Thymus (tissue), 11 donors: ENCODE results near the gene EMD. TPM values are rescaled to one million over a fixed set of nuclear protein-coding genes. Genes with fewer than 3 reads are reported as not detected.
A peak's percentile ranks its signal among the peaks of the same experiment; 100 is the strongest.
"Not testable (repeated sequence)": the region's sequence is repeated elsewhere in the genome, so short reads cannot be mapped to it uniquely, and the experiment has no call there.

Experiments used
- DNase-seq, 9 donors: peaks; one replicate each; pipeline ENCODE4 v3.0.0-alpha.2; 2013; ENCODE audit warnings: low spot score in 9 of 9, low read depth in 6 of 9, missing footprints in 1 of 9
- H3K27ac ChIP-seq, 2 donors: one replicate each; pipeline ENCODE4 v1.5.1; 2013; ENCODE audit warnings: control low read depth in 1 of 2, low read depth in 1 of 2, low read length in 1 of 2, mild to moderate bottlenecking in 1 of 2, moderate library complexity in 1 of 2
- H3K27me3 ChIP-seq, 2 donors: one replicate each; pipeline ENCODE4 v1.5.1; 2013; ENCODE audit warnings: low read length in 1 of 2; ENCODE audit not compliant: control insufficient read depth in 2 of 2, insufficient read depth in 1 of 2
- H3K36me3 ChIP-seq, 2 donors: one replicate each; pipeline ENCODE4 v1.5.1; 2013; ENCODE audit warnings: low read length in 1 of 2, mild to moderate bottlenecking in 1 of 2, moderate library complexity in 1 of 2; ENCODE audit not compliant: control insufficient read depth in 2 of 2, insufficient read depth in 2 of 2
- H3K4me1 ChIP-seq, 2 donors: one replicate each; pipeline ENCODE4 v1.5.1; 2013; ENCODE audit warnings: low read length in 2 of 2; ENCODE audit not compliant: control insufficient read depth in 2 of 2, insufficient read depth in 2 of 2
- H3K4me3 ChIP-seq, 2 donors: one replicate each; pipeline ENCODE4 v1.5.1; 2013; ENCODE audit warnings: low read length in 2 of 2, control low read depth in 1 of 2, mild to moderate bottlenecking in 1 of 2
- H3K9me3 ChIP-seq, 2 donors: one replicate each; pipeline ENCODE4 v1.5.1; 2013; ENCODE audit warnings: low read length in 1 of 2, mild to moderate bottlenecking in 1 of 2; ENCODE audit not compliant: control insufficient read depth in 2 of 2, insufficient read depth in 1 of 2
- WGBS: extraction: QIAGEN DNeasy Blood & Tissue Kit; methylation state at CpG from one replicate; pipeline ENCODE4 v1.1.7; 2013; 5-methylcytosine and 5-hydroxymethylcytosine counted together
- polyA plus RNA-seq: library from polyadenylated mRNA; stranded (reverse); fragments of 200-250 nt; gene quantifications from one replicate; pipeline ENCODE4 v1.2.3, GENCODE V29; 2013
- total RNA-seq: library from RNA; stranded (reverse); fragments of 120-200 nt; gene quantifications from one replicate; pipeline ENCODE4 v1.2.4, GENCODE V29; 2013
- donor health status: healthy.

EMD gene
- total and polyA plus RNA-seq, 2 donors, result 8.2 to 110 TPM

GRCh38 chrX:154396973-154397887, 18.1 kb downstream of the EMD start:
- Histone ChIP-seq H3K9me3 (no peaks in the 10 kb centered on the region), H3K27me3 (no peaks in the 10 kb centered on the region), H3K27ac (peak overlapping the region; percentile 91 to 96), H3K4me1 (peaks cover 0 to 15% of the 10 kb centered on the region in 2 donors), H3K36me3 (peaks cover 21 to 26% of the 10 kb centered on the region in 2 donors), H3K4me3 (peak overlapping the region; percentile 54 to 74)
- DNase-seq, result peak in 2 of 9 donors; percentile 19 to 55
- 6% methylated on average over 53 of the region's 53 CpGs for WGBS

GRCh38 chrX:154397888-154398667, 19.0 kb downstream of the EMD start, which contains the start of gene RPL10:
Gene RPL10, plus strand, starts transcription at chrX:154398377. Its CDS starts 143 bp downstream, at chrX:154398520.
- Histone ChIP-seq H3K4me1 (peaks cover 0 to 15% of the 10 kb centered on the region in 2 donors), H3K27ac (peak within 1 kb of the TSS; percentile 91 to 96), H3K4me3 (peak within 1 kb of the TSS; percentile 54 to 74), H3K9me3 (no peaks in the 10 kb centered on the region), H3K36me3 (peaks cover 23 to 26% of the 10 kb centered on the region in 2 donors), H3K27me3 (no peaks in the 10 kb centered on the region)
- peak in 8 of 9 donors; percentile 75 to 93 (median 81) for DNase-seq
- WGBS, result under 1% methylated on average over 69 of the region's 69 CpGs

GRCh38 chrX:154398668-154399526, 19.8 kb downstream of the EMD start:
- Histone ChIP-seq H3K36me3 (peaks cover 23 to 26% of the 10 kb centered on the region in 2 donors), H3K9me3 (no peaks in the 10 kb centered on the region), H3K4me3 (peak overlapping the region; percentile 54 to 74), H3K4me1 (peaks cover 0 to 15% of the 10 kb centered on the region in 2 donors), H3K27me3 (no peaks in the 10 kb centered on the region), H3K27ac (peak overlapping the region; percentile 91 to 96)
- DNase-seq, result peak; percentile 48 to 92 (median 78)
- WGBS, result 3% methylated on average over 49 of the region's 49 CpGs

DNA sequence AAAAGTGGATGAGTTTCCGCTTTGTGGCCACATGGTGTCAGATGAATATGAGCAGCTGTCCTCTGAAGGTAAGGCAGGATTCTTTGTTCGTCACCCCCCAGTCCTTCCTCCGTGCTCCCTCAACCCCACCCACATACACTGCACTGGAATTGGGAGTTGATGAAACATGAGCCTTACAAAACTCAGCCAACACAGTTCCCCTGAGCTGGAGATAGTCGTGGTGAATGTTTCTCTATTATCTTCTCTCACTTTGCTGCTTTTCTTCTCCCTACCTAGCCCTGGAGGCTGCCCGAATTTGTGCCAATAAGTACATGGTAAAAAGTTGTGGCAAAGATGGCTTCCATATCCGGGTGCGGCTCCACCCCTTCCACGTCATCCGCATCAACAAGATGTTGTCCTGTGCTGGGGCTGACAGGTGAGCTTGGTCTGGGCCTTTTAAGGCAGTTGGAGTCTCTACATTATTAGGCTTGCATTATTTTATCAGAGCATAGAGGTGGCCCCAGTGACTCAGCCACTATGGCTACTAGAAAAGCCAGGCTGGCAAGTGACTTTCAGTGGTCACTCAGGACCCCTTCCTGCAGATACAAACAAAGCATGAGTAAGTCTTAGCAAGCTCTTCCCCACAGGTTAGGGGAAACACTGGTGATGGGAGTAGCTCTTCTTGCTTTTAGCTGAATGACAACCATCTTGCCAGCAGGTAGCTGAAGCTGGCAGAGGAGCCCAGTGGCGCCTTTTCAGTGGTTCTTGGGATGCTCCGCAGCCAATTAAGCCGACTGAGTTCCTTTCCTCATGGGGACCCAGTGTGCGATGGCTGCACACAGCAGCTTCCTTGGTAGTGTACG, 20.7 kb downstream of the EMD start:
- no peaks in the 10 kb centered on the region for H3K27me3 ChIP-seq
- H3K36me3 ChIP-seq, result peaks cover 23 to 26% of the 10 kb centered on the region in 2 donors
- WGBS, result 54% methylated on average over 14 of the region's 14 CpGs
- H3K4me3 ChIP-seq, result peak overlapping the region; percentile 54 to 74
- H3K4me1 ChIP-seq, result peaks cover 0 to 15% of the 10 kb centered on the region in 2 donors
- peak overlapping the region; percentile 15 to 91 for H3K27ac ChIP-seq
- no peaks in the 10 kb centered on the region for H3K9me3 ChIP-seq
- no peak for DNase-seq

DNA sequence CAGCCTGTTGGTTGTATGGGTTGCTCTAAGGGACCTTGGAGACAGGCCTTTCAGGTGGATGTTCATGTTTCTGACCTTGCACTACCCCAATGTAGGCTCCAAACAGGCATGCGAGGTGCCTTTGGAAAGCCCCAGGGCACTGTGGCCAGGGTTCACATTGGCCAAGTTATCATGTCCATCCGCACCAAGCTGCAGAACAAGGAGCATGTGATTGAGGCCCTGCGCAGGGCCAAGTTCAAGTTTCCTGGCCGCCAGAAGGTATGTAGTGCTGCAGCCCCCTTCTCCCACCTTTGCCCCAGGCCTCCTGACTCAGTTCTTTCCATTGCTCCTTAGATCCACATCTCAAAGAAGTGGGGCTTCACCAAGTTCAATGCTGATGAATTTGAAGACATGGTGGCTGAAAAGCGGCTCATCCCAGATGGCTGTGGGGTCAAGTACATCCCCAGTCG, 21.3 kb downstream of the EMD start:
- 98% methylated on average over 6 of the region's 6 CpGs for whole genome bisulfite sequencing
- H3K4me1 ChIP-seq, result peaks cover 0 to 15% of the 10 kb centered on the region in 2 donors
- peaks cover 23 to 26% of the 10 kb centered on the region in 2 donors for H3K36me3 ChIP-seq
- H3K27me3 ChIP-seq, H3K4me3 ChIP-seq, H3K27ac ChIP-seq, DNase-seq, H3K9me3 ChIP-seq: not testable (repeated sequence)

GRCh38 chrX:154401045-154401799, 22.1 kb downstream of the EMD start:
- H3K9me3 ChIP-seq, result no peaks in the 10 kb centered on the region
- H3K27ac ChIP-seq, result no peak overlapping the region
- DNase-seq, result no peak
- H3K4me3 ChIP-seq, result no peak overlapping the region
- WGBS, result 93% methylated on average over 6 of the region's 6 CpGs
- no peaks in the 10 kb centered on the region for H3K27me3 ChIP-seq
- peaks cover 23 to 26% of the 10 kb centered on the region in 2 donors for H3K36me3 ChIP-seq
- H3K4me1 ChIP-seq, result peaks cover 0 to 15% of the 10 kb centered on the region in 2 donors

- Histone ChIP-seq H3K9me3 (no peaks in the 10 kb centered on the region), H3K4me1 (peaks cover 0 to 12% of the 10 kb centered on the region in 2 donors), H3K36me3 (peaks cover 23 to 26% of the 10 kb centered on the region in 2 donors), H3K27ac (no peak overlapping the region), H3K27me3 (no peaks in the 10 kb centered on the region), H3K4me3 (no peak overlapping the region)
- no peak for DNase-seq
- WGBS, result 88% methylated on average over 6 of the region's 6 CpGs
These were observed 23.0 kb downstream of the EMD start for GRCh38 chrX:154401918-154402621.
